HL-60 (cell line): ENCODE data around the gene NGLY1.

Experiments used
- GABPA ChIP-seq: IDR thresholded peaks from 2 replicates; pipeline ENCODE4 v1.6.1; 2012; ENCODE audit warnings: low read depth
- SPI1 ChIP-seq: IDR thresholded peaks from 2 replicates; pipeline ENCODE4 v1.6.1; 2012; ENCODE audit warnings: low read depth, mild to moderate bottlenecking, borderline replicate concordance
- TF ChIP-seq, protein P1 (sequence below): IDR thresholded peaks from one replicate; pipeline ENCODE4 v1.5.1; 2011; ENCODE audit warnings: low read length, control low read depth, inconsistent platforms; ENCODE audit not compliant: insufficient read depth

DNA sequence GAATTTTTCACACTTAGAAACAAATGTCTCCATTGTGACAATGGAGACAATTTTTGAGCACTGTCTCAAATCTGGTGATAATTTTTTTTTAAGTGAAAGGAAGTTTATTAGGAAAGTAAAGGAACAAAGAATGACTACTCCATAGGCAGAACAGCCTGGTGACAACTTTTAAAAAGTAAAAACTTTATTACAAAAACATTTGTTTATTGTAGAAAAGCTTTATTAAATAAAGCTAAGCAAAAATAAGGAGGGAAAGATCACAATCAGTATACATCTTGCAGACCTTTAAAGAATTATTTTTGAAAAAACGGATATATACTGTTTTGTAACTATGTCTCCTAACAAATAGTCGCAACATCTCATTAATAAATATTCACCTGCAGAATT, 6.0 kb upstream of the NGLY1 start:
- TF ChIP-seq SPI1: no peak
- TF ChIP-seq, protein P1, sequence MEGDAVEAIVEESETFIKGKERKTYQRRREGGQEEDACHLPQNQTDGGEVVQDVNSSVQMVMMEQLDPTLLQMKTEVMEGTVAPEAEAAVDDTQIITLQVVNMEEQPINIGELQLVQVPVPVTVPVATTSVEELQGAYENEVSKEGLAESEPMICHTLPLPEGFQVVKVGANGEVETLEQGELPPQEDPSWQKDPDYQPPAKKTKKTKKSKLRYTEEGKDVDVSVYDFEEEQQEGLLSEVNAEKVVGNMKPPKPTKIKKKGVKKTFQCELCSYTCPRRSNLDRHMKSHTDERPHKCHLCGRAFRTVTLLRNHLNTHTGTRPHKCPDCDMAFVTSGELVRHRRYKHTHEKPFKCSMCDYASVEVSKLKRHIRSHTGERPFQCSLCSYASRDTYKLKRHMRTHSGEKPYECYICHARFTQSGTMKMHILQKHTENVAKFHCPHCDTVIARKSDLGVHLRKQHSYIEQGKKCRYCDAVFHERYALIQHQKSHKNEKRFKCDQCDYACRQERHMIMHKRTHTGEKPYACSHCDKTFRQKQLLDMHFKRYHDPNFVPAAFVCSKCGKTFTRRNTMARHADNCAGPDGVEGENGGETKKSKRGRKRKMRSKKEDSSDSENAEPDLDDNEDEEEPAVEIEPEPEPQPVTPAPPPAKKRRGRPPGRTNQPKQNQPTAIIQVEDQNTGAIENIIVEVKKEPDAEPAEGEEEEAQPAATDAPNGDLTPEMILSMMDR: no peak
- TF ChIP-seq GABPA: no peak
